Keratinocyte (primary cell): Measurements from ENCODE around the gene TARS3. TPM values are rescaled to one million over a fixed set of nuclear protein-coding genes. Genes with fewer than 3 reads are reported as not detected.

Source experiments
- DNase-seq: peaks from one replicate; pipeline ENCODE4 v3.0.0-alpha.2; 2011; ENCODE audit warnings: low read depth, missing footprints, low spot score
- FAIRE-seq: peaks from 2 replicates; lab custom pipeline; 2011; peaks lifted over from hg19 to GRCh38; lab: Jason Lieb, UNC
- H2AFZ ChIP-seq: 2 replicates; pipeline ENCODE4 v1.6.0; 2012; ENCODE audit warnings: low read length, control low read depth, inconsistent platforms; ENCODE audit not compliant: control insufficient read depth
- H3K27ac ChIP-seq: 2 replicates; pipeline ENCODE4 v1.5.1; 2011; ENCODE audit warnings: low read length; ENCODE audit not compliant: control insufficient read depth, insufficient read depth
- H3K27me3 ChIP-seq: 3 replicates; pipeline ENCODE4 v1.6.0; 2011; ENCODE audit warnings: low read length; ENCODE audit not compliant: control insufficient read depth, insufficient read depth; ENCODE audit errors: extremely low read depth
- H3K36me3 ChIP-seq, 2 experiments: 2 replicates in 1 of 2; 3 replicates in 1 of 2; pipeline ENCODE4 v1.5.1; 2011; ENCODE audit warnings: low read length in 2 of 2, mild to moderate bottlenecking in 1 of 2; ENCODE audit not compliant: control insufficient read depth in 2 of 2, insufficient read depth in 2 of 2; ENCODE audit errors: extremely low read depth in 1 of 2
- H3K4me1 ChIP-seq: 3 replicates; pipeline ENCODE4 v1.5.1; 2011; ENCODE audit warnings: low read length; ENCODE audit not compliant: control insufficient read depth, insufficient read depth; ENCODE audit errors: extremely low read depth
- H3K4me2 ChIP-seq: 3 replicates; pipeline ENCODE4 v1.6.0; 2011; ENCODE audit warnings: low read depth, low read length; ENCODE audit not compliant: control insufficient read depth, insufficient read depth; ENCODE audit errors: extremely low read depth
- H3K4me3 ChIP-seq, 3 experiments: fragments of 200-600 bp in 1 of 3; sonication (generic) in 1 of 3; 2 replicates in 2 of 3; 3 replicates in 1 of 3; pipeline ENCODE4 v1.5.1; 2011 to 2016; ENCODE audit warnings: low read length in 3 of 3, mild to moderate bottlenecking in 3 of 3, control low read depth in 2 of 3, inconsistent platforms in 1 of 3, low read depth in 1 of 3, mixed read lengths in 1 of 3, mixed run types in 1 of 3, moderate library complexity in 1 of 3; ENCODE audit not compliant: control insufficient read depth in 2 of 3, insufficient read depth in 2 of 3; ENCODE audit errors: extremely low read depth in 1 of 3
- H3K79me2 ChIP-seq: 2 replicates; pipeline ENCODE4 v1.6.0; 2012; ENCODE audit warnings: low read length; ENCODE audit not compliant: control insufficient read depth, insufficient read depth
- H3K9ac ChIP-seq: 3 replicates; pipeline ENCODE4 v1.6.0; 2011; ENCODE audit warnings: low read length; ENCODE audit not compliant: control insufficient read depth, insufficient read depth; ENCODE audit errors: extremely low read depth
- H3K9me1 ChIP-seq: 3 replicates; pipeline ENCODE4 v1.6.0; 2011; ENCODE audit warnings: low read length; ENCODE audit not compliant: control insufficient read depth, insufficient read depth; ENCODE audit errors: extremely low read depth
- H3K9me3 ChIP-seq: 2 replicates; pipeline ENCODE4 v1.5.1; 2012; ENCODE audit warnings: low read depth, low read length; ENCODE audit not compliant: control insufficient read depth
- H4K20me1 ChIP-seq: 3 replicates; pipeline ENCODE4 v1.6.0; 2011; ENCODE audit warnings: low read length; ENCODE audit not compliant: control insufficient read depth, insufficient read depth; ENCODE audit errors: extremely low read depth
- CTCF ChIP-seq, 3 experiments: IDR thresholded peaks in 1 of 3; conservative IDR thresholded peaks in 1 of 3; optimal IDR thresholded peaks in 1 of 3; 2 replicates in 2 of 3; 3 replicates in 1 of 3; pipeline versions ENCODE3 to v1.5.1; 2011; ENCODE audit warnings: low read length in 3 of 3, mild to moderate bottlenecking in 3 of 3, moderate library complexity in 2 of 3, control low read depth in 1 of 3, inconsistent platforms in 1 of 3; ENCODE audit not compliant: insufficient read depth in 2 of 3; ENCODE audit errors: extremely low read depth in 1 of 3
- EZH2 ChIP-seq: IDR thresholded peaks from one replicate; pipeline ENCODE4 v1.6.1; 2012; ENCODE audit warnings: inconsistent platforms, mild to moderate bottlenecking, low read length, moderate library complexity
- dilution Hi-C: fragments of 300-500 bp; cut with MboI; formaldehyde crosslinking; loops from one replicate; pipeline ENCODE4 v1.7.0; 2020; ENCODE audit warnings: low sequenced_read_pairs; ENCODE audit not compliant: extremely low pct_ligation_motif_present
- polyA plus RNA-seq, 5 experiments: library from polyadenylated mRNA; depleted of rRNA in 3 of 5; stranded (reverse) in 3 of 5; stranded (forward) in 1 of 5; unstranded in 1 of 5; fragments of >200 nt; gene quantifications; 1 replicate in 1 of 5; 2 replicates in 3 of 5; 3 replicates in 1 of 5; pipeline versions ENCODE4 v1.2.1 to v1.2.3, GENCODE V29; 2011 to 2012; ENCODE audit warnings: missing spikeins in 2 of 5, low read depth in 1 of 5, low replicate concordance in 1 of 5

The TARS3 gene
- polyA plus RNA-seq, 1 donor (not counting 4 experiments of a cell fraction or from before 2014, with no cell fraction given), result 3.9 TPM

- H3K36me3 ChIP-seq, result no peaks in the 10 kb centered on the region
- H3K9me1 ChIP-seq, result no peaks in the 10 kb centered on the region
- H3K4me2 ChIP-seq, result no peak overlapping the region
- H3K79me2 ChIP-seq, result no peaks in the 10 kb centered on the region
- no peak for FAIRE-seq
- no peak overlapping the region for H3K27ac ChIP-seq
- H3K4me3 ChIP-seq, result no peak overlapping the region
- H3K4me1 ChIP-seq, result peaks cover 12% of the 10 kb centered on the region
- dilution Hi-C loops, result no loop called here
- H3K9ac ChIP-seq, result no peak overlapping the region
- no peak for TF ChIP-seq CTCF (optimal IDR thresholded peaks at IDR 0.05 in 1 of 3, IDR thresholded peaks at IDR 0.05 in 1 of 3, conservative IDR thresholded peaks at IDR 0.05 in 1 of 3; ENCODE audit: extremely low read depth in 1 of 3, insufficient read depth in 2 of 3, low read length in 3 of 3)
- no peak for TF ChIP-seq EZH2
- no peak overlapping the region for H2AFZ ChIP-seq
- H3K9me3 ChIP-seq, result no peaks in the 10 kb centered on the region
- DNase-seq, result no peak
- no peaks in the 10 kb centered on the region for H4K20me1 ChIP-seq
- H3K27me3 ChIP-seq, result peaks cover 28% of the 10 kb centered on the region
These were observed 106.8 kb downstream of the TARS3 start for GRCh38 chr15:101617390-101617965.

- Histone ChIP-seq H4K20me1 (no peaks in the 10 kb centered on the region), H3K79me2 (no peaks in the 10 kb centered on the region), H3K9me1 (no peaks in the 10 kb centered on the region), H3K4me2 (peak overlapping the region; percentile 57), H3K4me1 (peaks cover 12% of the 10 kb centered on the region), H3K27me3 (peaks cover 33% of the 10 kb centered on the region), H3K36me3 (no peaks in the 10 kb centered on the region), H3K9ac (peak overlapping the region; percentile 5), H3K27ac (no peak overlapping the region), H3K9me3 (no peaks in the 10 kb centered on the region), H3K4me3 (peak overlapping the region in 1 of 3 experiments; percentile 56), H2AFZ (peak overlapping the region; percentile 63)
- no peak for TF ChIP-seq CTCF (optimal IDR thresholded peaks at IDR 0.05 in 1 of 3, IDR thresholded peaks at IDR 0.05 in 1 of 3, conservative IDR thresholded peaks at IDR 0.05 in 1 of 3; ENCODE audit: extremely low read depth in 1 of 3, insufficient read depth in 2 of 3, low read length in 3 of 3)
- TF ChIP-seq EZH2, result no peak
- no peak for FAIRE-seq
- dilution Hi-C loops, result no loop called here
- peak; percentile 33 for DNase-seq
These were observed 108.1 kb downstream of the TARS3 start for GRCh38 chr15:101615986-101616848.
